GM19467 (cell line): ENCODE data around the gene KRTAP13-3.
A peak's percentile ranks its signal among the peaks of the same experiment; 100 is the strongest.

Experiments used
- ATAC-seq: cut with Tn5 transposase; IDR thresholded peaks from one replicate; pipeline ENCODE4 v1.9.1; 2021; ENCODE audit warnings: mild to moderate bottlenecking, moderate library complexity; ENCODE audit not compliant: unreplicated experiment

Gene KRTAP13-3, protein sequence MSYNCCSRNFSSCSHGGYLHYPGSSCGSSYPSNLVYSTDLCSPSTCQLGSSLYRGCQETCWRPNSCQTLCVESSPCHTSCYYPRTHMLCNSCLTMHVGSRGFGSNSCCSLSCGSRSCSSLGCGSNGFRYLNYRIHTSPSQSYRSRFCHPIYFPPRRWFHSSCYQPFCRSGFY

GRCh38 chr21:30425826-30426225 lies at the start of gene KRTAP13-3:
Gene KRTAP13-3, minus strand, starts transcription at chr21:30425926. Its CDS starts 14 bp downstream, at chr21:30425912.
- ATAC-seq = no peak

GRCh38 chr21:30468900-30469714 lies 43.4 kb upstream of the KRTAP13-3 start:
- ATAC-seq = no peak

GRCh38 chr21:30463713-30464112 lies 38.0 kb upstream of the KRTAP13-3 start:
- ATAC-seq = no peak

- ATAC-seq = no peak
Measured at GRCh38 chr21:30448514-30448913, 22.8 kb upstream of the KRTAP13-3 start.

- ATAC-seq = no peak
Measured at GRCh38 chr21:30447056-30447455, 21.3 kb upstream of the KRTAP13-3 start.

GRCh38 chr21:30444204-30444603 lies 18.5 kb upstream of the KRTAP13-3 start:
- ATAC-seq = no peak

GRCh38 chr21:30443226-30443625 lies 17.5 kb upstream of the KRTAP13-3 start:
- no peak for ATAC-seq

- no peak for ATAC-seq
Measured at GRCh38 chr21:30439975-30440374, 14.2 kb upstream of the KRTAP13-3 start, which contains the start of gene KRTAP15-1. Gene KRTAP15-1, plus strand, starts transcription at chr21:30440275. Its CDS starts 53 bp downstream, at chr21:30440328.

DNA sequence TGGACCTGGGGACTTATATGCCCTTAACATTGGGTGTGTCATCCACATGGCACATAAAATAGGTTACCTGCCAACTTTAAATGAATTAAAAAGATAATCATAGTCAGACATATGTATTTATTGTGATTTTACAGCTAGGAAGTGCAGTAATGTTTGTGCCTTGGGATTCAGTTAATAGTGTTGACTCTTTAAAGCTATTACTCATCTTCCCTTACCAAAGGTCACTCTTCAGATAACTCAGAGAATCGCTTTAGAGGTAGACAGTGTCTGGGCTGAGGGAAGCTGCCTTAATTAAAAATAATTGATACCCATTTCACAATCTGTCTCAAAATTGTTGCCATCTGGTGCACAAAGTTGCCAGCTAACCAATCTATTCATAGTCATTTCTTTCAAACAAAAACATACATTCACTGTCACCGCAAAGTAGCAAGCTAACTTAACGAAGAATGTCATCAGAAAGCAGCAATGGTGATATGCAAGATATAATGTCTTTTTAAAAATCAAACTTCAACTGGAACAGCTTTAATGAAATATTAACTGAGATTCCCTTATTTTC lies 11.4 kb upstream of the KRTAP13-3 start:
- no peak for ATAC-seq

- peak; percentile 64 for ATAC-seq
Measured at GRCh38 chr21:30434033-30434631, 8.4 kb upstream of the KRTAP13-3 start.

DNA sequence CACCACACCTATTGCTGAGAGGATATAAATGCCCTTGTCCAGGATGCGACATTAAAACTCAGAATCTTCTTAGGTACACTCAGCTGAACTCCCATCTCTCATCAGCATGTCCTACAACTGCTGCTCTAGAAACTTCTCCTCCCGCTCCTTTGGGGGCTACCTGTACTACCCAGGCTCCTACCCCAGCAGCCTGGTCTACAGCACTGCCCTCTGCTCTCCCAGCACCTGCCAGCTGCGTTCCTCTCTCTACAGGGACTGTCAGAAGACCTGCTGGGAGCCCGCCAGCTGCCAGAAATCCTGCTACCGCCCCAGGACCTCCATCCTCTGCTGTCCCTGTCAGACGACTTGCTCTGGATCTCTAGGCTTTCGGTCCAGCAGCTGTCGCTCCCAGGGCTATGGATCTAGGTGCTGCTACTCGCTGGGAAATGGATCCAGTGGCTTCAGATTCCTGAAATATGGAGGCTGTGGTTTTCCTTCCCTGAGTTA lies 4.5 kb upstream of the KRTAP13-3 start, which contains the start of gene KRTAP13-4:
Gene KRTAP13-4 (plus strand): TSS at position 51 of the 486 bp plus-strand sequence. CDS start 56 bp downstream, at position 107.
- no peak for ATAC-seq

DNA sequence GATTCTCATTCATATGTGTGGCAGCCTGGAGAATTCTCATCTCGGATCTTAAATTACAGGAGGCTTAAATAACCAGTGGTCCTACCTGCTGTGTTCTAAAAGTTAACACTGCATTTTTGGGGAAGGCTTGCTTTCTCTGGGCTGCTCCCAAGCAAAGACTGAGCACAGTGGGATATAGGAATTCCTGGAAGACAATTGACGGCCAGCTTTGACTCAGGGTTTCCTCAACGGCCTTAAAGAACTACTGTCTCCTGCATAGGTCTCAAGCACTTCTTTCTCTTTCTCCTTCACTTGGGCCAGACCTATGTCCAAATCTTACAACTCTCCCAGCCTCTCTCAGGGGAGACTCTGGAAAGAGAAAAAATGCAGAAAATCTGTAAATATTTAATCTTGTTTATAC lies 1.0 kb upstream of the KRTAP13-3 start:
- ATAC-seq = no peak

DNA sequence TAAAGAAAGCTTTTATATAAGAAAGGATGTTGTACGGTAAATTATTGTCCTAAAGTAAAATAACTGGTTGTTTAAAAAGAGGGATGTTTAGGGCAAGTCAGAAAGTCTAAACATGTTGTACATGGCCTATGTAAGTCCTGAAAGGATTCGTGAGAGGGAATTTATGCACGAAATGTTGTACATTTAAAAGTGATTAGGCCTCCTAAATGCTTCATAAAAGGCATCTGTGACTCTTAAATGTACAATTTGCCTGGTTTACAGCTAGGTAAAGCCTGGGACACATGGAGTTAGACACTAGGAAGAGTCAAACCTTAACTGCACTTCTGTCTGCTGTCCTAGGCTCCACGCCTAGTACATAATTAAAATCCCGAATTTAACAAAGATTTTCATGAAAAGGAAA lies 9.7 kb downstream of the KRTAP13-3 start:
- ATAC-seq = no peak

GRCh38 chr21:30408782-30409494 lies 16.8 kb downstream of the KRTAP13-3 start:
- ATAC-seq = no peak

DNA sequence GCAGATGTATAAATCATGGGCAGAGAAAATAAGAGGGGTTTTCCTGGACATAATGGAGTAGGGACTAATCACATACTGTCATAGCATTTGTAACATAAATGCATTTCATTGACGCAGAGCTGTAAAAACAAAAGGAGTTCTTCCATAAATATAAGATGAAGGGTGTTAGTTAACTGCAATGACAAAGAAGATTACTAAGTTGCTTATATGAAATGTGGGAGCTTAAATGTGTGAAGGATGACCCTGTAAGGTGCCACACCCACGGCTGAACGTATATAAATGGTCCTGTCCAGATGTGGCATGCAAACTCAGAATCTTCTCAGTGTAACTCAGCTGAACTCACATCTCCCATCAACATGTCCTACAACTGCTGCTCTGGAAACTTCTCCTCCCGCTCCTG lies 30.0 kb downstream of the KRTAP13-3 start, which contains the start of gene KRTAP13-1:
Gene KRTAP13-1 (plus strand): TSS at position 301 of the 400 bp plus-strand sequence. CDS start 56 bp downstream, at position 357.
- ATAC-seq = no peak

DNA sequence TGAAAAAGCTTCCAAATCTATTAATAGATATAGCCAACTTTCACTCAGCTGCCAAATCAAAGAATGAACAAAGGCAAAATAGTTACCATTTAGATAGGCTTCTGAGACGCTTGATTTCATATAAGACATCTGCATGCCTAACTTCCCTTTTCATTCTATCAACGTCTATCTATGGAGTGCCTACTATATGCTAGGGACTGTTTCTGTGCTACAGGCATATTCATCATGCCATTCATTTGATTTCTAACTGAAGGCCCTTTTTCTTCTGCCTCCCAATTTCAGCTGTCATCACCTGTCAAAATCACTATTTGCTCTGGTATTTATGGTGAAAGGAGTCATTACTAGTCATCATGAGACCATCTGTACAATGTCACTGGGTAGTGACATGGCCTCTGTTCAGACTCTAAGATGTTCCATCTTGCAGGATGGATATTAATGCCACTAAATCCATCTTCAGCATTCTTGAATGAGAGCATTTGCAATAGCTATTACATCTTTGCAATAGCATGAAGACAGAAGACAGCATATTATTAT lies 34.2 kb downstream of the KRTAP13-3 start:
- ATAC-seq = no peak

- ATAC-seq = no peak
Measured at GRCh38 chr21:30382201-30382600, 43.5 kb downstream of the KRTAP13-3 start.
